ENCODE results near the gene AP2A2. TPM values are rescaled to one million over a fixed set of nuclear protein-coding genes. Genes with fewer than 3 reads are reported as not detected.
A peak's percentile ranks its signal among the peaks of the same experiment; 100 is the strongest.

Gene AP2A2
- total RNA-seq, 1 donor from 2014 or later: 78.1 TPM

DNA sequence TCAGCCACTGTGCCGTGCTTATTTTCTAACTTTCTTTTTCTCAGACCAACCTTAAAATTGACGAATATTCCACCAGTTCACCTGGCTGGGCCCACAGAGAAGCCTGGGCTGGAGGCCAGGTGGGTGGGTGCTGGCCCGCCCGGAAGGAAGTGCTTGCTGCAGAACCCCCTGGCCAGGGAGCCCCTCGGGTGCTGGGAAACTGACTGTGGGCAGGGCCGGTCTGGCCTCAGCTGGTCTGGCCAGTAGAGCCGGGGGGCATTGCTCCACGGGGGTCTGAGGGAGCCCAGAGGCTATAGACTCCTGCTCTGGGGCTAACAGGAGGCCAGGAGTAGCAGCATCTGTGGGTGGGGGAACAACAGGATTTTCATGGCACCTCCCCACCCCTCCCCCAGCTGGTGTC is 8.2 kb upstream of the AP2A2 start:
- H3K4me3 Mint-ChIP-seq: no peak overlapping the region

DNA sequence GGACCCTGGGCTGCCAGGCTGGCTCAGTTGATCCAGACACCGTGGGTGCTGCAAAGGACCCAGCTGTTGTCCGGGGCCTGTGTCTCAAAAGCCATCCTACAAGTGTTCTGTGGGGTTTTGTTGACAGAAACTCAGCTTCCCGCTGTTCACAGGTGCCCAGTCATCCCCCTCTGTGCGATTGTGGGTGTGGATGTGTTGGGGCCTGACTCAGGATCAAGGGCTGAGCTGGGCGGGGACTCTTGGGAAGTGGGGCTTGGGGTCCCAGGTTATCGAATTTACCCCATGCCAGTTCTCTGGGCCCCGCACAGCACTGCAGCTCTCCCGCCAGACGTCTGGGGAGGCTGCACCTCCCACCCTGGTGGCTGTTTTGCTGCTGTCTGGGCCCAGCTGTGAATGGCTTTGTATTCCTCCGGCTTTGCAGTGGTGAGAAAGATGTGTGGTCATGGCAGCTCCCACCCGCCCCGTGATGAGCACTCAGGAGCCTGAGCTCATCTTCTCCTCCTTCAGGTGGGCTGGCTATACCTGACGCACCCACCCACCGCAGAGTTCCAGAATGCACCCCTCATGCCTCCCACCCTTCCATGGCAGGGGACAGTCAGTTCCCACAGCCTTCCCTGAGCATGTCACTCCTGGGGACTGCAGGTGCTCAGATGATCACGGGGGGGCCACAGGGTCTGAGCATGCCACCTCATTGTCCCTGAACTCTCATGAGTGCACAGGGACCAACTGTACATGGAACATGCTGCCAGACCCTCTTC is 3.6 kb upstream of the AP2A2 start:
- DNase-seq (ENCODE audit: low read depth, low spot score): no peak
- peaks cover 13% of the 10 kb centered on the region for H3K4me1 Mint-ChIP-seq
- peak overlapping the region; percentile 65 for H3K4me3 Mint-ChIP-seq
- H3K27me3 Mint-ChIP-seq (ENCODE audit: low read depth): no peaks in the 10 kb centered on the region
- TF ChIP-seq, protein P1, sequence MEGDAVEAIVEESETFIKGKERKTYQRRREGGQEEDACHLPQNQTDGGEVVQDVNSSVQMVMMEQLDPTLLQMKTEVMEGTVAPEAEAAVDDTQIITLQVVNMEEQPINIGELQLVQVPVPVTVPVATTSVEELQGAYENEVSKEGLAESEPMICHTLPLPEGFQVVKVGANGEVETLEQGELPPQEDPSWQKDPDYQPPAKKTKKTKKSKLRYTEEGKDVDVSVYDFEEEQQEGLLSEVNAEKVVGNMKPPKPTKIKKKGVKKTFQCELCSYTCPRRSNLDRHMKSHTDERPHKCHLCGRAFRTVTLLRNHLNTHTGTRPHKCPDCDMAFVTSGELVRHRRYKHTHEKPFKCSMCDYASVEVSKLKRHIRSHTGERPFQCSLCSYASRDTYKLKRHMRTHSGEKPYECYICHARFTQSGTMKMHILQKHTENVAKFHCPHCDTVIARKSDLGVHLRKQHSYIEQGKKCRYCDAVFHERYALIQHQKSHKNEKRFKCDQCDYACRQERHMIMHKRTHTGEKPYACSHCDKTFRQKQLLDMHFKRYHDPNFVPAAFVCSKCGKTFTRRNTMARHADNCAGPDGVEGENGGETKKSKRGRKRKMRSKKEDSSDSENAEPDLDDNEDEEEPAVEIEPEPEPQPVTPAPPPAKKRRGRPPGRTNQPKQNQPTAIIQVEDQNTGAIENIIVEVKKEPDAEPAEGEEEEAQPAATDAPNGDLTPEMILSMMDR (conservative IDR thresholded peaks at IDR 0.05): no peak
- no peaks in the 10 kb centered on the region for H3K36me3 Mint-ChIP-seq (ENCODE audit: low read depth)
- H3K9me3 Mint-ChIP-seq: no peaks in the 10 kb centered on the region
- no peak overlapping the region for H3K27ac Mint-ChIP-seq (ENCODE audit: unreplicated experiment)

More for the DNA sequence above, 8.2 kb upstream of the AP2A2 start:
- Mint-ChIP-seq H3K27me3 (ENCODE audit: low read depth) (no peaks in the 10 kb centered on the region), H3K36me3 (ENCODE audit: low read depth) (no peaks in the 10 kb centered on the region), H3K9me3 (no peaks in the 10 kb centered on the region), H3K4me1 (peaks cover 4% of the 10 kb centered on the region), H3K27ac (ENCODE audit: unreplicated experiment) (no peak overlapping the region)
- DNase-seq (ENCODE audit: low read depth, low spot score): no peak
- TF ChIP-seq, protein P1 (conservative IDR thresholded peaks at IDR 0.05): no peak

DNA sequence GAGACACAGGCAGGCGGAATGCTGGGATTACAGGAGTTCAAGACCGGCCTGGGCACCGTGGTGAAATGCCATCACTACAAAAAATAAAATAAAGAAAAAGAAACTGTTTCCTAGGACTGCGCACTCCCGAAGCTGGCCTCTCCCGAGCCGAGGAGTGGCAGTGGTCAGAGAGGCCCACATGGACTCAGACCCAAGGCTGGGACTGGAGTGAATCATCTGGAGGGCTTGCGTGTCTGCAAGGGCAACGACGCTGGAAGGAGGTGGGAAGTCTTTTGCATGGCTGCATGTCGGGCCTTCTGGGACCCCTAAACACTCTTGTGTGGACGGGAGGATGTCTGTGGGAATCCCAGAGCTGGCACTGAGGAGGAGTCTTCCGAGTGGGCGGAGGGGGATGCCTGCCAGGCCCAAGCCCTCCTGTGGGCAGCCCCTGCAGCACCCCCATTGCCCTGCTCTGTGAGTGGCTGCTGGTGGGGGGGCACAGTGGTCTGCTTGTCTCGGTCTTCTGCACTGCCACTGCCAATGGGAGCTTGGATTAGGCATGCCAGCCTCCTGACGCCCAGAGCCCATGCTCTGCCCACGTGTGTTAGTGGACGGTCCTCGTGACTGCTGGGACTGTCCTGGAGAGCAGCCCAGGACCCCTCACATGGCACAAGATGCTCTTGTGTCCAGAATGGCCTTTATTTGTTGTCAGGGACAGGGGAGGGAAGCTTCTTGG is 1.8 kb upstream of the AP2A2 start:
- H3K4me3 Mint-ChIP-seq: peak overlapping the region; percentile 69
- H3K9me3 Mint-ChIP-seq: no peaks in the 10 kb centered on the region
- H3K27ac Mint-ChIP-seq (ENCODE audit: unreplicated experiment): no peak overlapping the region
- no peaks in the 10 kb centered on the region for H3K36me3 Mint-ChIP-seq (ENCODE audit: low read depth)
- TF ChIP-seq, protein P1 (conservative IDR thresholded peaks at IDR 0.05): no peak
- no peaks in the 10 kb centered on the region for H3K27me3 Mint-ChIP-seq (ENCODE audit: low read depth)
- H3K4me1 Mint-ChIP-seq: peaks cover 26% of the 10 kb centered on the region
- no peak for DNase-seq (ENCODE audit: low read depth, low spot score)

DNA sequence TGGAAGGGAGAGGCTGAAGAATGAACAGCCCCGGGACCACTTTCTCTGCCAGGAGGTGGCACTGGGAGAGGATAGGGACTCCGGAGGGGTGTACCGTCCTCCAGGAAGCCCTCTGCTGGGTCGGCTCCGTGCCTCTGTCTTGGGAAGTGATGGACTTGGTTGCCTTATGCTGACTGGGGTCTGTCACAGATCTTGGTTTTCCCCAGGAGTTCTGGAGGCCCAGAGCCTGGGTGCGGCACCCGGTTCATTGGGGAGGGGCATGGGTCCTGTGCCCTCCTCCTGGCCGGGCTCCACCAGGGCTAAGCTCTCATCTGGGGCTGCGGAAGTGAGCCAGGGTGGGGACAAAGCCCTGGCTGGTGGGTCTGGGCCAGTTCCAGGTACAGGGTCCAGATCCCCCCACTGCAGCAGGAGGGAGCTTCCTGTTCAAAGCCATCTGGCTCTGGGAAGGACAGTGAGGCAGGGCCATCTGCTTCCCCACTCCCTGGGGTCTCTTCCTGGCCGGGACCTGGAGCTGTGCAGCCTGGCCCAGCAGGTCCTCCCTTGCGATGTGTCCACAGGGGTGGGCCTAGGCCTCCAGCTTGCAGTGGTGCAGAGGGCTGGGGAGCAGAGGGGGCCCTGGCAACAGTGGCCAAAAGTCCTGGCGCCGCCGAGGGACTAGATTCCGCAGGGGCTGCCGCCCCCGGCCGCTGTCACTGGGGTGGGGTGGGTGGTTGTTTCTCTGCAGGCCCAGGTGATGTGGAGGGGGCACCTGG is 1.1 kb upstream of the AP2A2 start:
- peak overlapping the region; percentile 69 for H3K4me3 Mint-ChIP-seq

DNA sequence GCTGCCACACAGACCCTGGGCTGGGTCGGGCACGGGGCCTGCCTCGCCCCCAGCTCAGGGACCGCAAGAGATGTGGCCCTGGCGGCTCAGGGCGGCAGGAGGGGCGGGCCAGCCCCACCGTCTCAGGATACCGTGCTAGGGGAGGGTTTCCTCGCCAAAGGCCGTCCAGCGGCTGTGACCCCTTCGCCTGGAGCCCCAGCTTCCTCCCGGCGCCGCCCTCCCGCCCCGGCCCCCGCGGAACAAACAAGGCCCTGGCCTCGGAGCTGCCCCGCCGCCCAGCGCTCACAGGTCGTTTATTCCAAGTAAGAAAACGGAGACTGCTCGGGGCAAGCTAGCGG is 543 bp upstream of the AP2A2 start:
- no peak for DNase-seq (ENCODE audit: low read depth, low spot score)
- Mint-ChIP-seq H3K27ac (ENCODE audit: unreplicated experiment) (no peak overlapping the region), H3K27me3 (ENCODE audit: low read depth) (no peaks in the 10 kb centered on the region), H3K4me1 (peaks cover 23% of the 10 kb centered on the region), H3K4me3 (no peak overlapping the region), H3K9me3 (no peaks in the 10 kb centered on the region), H3K36me3 (ENCODE audit: low read depth) (no peaks in the 10 kb centered on the region)
- TF ChIP-seq, protein P1 (conservative IDR thresholded peaks at IDR 0.05): no peak

More for the DNA sequence above, 1.1 kb upstream of the AP2A2 start:
- H3K27me3 Mint-ChIP-seq (ENCODE audit: low read depth): no peaks in the 10 kb centered on the region
- DNase-seq (ENCODE audit: low read depth, low spot score): no peak
- H3K9me3 Mint-ChIP-seq: no peaks in the 10 kb centered on the region
- H3K36me3 Mint-ChIP-seq (ENCODE audit: low read depth): no peaks in the 10 kb centered on the region
- TF ChIP-seq, protein P1 (conservative IDR thresholded peaks at IDR 0.05): no peak
- H3K27ac Mint-ChIP-seq (ENCODE audit: unreplicated experiment): no peak overlapping the region
- H3K4me1 Mint-ChIP-seq: peaks cover 23% of the 10 kb centered on the region
